Peyer's patch (tissue), 4 donors: ENCODE measurements around the gene ZNF230. TPM values are rescaled to one million over a fixed set of nuclear protein-coding genes. Genes with fewer than 3 reads are reported as not detected.

Experiments used
- DNase-seq, 3 donors: peaks; one replicate each; pipeline ENCODE4 v3.0.0-alpha.2; 2017 to 2019
- H3K27ac ChIP-seq, 4 donors: fragments of 200-600 bp; sonication (generic); one replicate each; pipeline ENCODE4 v1.5.1; 2016 to 2019
- H3K27me3 ChIP-seq, 2 donors: fragments of 200-600 bp; sonication (generic); one replicate each; pipeline ENCODE4 v1.5.1; 2019
- H3K36me3 ChIP-seq, 3 donors: fragments of 200-600 bp; sonication (generic); one replicate each; pipeline ENCODE4 v1.5.1; 2016 to 2019
- H3K4me1 ChIP-seq, 4 donors: fragments of 200-600 bp; sonication (generic); one replicate each; pipeline ENCODE4 v1.5.1; 2016 to 2019
- H3K4me3 ChIP-seq, 4 donors: fragments of 200-600 bp; sonication (generic); 1 replicate in 3 of 4; 2 replicates in 1 of 4; pipeline ENCODE4 v1.5.1; 2016 to 2019; ENCODE audit warnings: mild to moderate bottlenecking in 1 of 4
- H3K9me3 ChIP-seq, 4 donors: fragments of 200-600 bp; sonication (generic); one replicate each; pipeline ENCODE4 v1.5.1; 2016 to 2019; ENCODE audit warnings: mild to moderate bottlenecking in 1 of 4
- POLR2A ChIP-seq, 2 donors: fragments of 450-650 bp; IDR thresholded peaks; one replicate each; pipeline ENCODE4 v1.5.1; 2017; ENCODE audit warnings: antibody characterized with exemption in 2 of 2, mild to moderate bottlenecking in 2 of 2, moderate library complexity in 2 of 2
- total RNA-seq, 4 donors: library from RNA; depleted of rRNA; stranded (reverse); fragments of >200 nt; gene quantifications; one replicate each; pipeline ENCODE4 v1.1.0, GENCODE V29; 2016
- TF ChIP-seq, protein P1 (sequence below), 6 experiments: fragments of 450-650 bp in 4 of 6; fragments of 200-600 bp in 2 of 6; sonication (generic) in 1 of 6; IDR thresholded peaks; one replicate each; pipeline ENCODE4 v1.5.1; 2017 to 2019; ENCODE audit warnings: antibody characterized with exemption in 6 of 6, mild to moderate bottlenecking in 3 of 6, moderate library complexity in 1 of 6

The ZNF230 gene
- total RNA-seq, 4 donors from 2014 or later, result 3.3 to 11.2 (median 4.0) TPM

DNA sequence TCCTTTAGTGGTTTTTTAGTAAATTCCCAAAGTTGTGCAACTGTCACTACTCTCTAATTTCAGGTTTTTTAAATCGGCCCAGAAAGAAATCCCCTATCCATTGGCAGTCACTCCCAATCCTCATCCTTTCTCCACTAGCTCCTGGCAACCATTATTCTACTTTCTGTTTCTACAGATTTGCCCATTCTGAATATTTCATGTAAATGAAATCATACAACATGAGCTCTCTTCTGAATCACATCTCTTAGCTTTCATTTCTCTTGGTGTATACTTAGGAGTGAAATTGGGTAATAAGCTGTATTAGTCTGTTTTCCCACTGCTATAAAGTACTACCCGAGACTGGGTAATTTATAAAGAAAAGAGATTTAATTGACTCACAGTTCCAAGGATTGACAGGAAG lies 39.4 kb downstream of the ZNF230 start:
- Histone ChIP-seq H3K27me3 (no peaks in the 10 kb centered on the region), H3K4me1 (no peaks in the 10 kb centered on the region), H3K27ac (no peak overlapping the region), H3K4me3 (no peak overlapping the region), H3K36me3 (no peaks in the 10 kb centered on the region), H3K9me3 (peaks cover 0 to 10% (median 0%) of the 10 kb centered on the region in 4 donors)
- no peak for TF ChIP-seq POLR2A (IDR thresholded peaks at IDR 0.05)
- TF ChIP-seq, protein P1, sequence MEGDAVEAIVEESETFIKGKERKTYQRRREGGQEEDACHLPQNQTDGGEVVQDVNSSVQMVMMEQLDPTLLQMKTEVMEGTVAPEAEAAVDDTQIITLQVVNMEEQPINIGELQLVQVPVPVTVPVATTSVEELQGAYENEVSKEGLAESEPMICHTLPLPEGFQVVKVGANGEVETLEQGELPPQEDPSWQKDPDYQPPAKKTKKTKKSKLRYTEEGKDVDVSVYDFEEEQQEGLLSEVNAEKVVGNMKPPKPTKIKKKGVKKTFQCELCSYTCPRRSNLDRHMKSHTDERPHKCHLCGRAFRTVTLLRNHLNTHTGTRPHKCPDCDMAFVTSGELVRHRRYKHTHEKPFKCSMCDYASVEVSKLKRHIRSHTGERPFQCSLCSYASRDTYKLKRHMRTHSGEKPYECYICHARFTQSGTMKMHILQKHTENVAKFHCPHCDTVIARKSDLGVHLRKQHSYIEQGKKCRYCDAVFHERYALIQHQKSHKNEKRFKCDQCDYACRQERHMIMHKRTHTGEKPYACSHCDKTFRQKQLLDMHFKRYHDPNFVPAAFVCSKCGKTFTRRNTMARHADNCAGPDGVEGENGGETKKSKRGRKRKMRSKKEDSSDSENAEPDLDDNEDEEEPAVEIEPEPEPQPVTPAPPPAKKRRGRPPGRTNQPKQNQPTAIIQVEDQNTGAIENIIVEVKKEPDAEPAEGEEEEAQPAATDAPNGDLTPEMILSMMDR (IDR thresholded peaks at IDR 0.05), result no peak
- DNase-seq, result no peak

DNA sequence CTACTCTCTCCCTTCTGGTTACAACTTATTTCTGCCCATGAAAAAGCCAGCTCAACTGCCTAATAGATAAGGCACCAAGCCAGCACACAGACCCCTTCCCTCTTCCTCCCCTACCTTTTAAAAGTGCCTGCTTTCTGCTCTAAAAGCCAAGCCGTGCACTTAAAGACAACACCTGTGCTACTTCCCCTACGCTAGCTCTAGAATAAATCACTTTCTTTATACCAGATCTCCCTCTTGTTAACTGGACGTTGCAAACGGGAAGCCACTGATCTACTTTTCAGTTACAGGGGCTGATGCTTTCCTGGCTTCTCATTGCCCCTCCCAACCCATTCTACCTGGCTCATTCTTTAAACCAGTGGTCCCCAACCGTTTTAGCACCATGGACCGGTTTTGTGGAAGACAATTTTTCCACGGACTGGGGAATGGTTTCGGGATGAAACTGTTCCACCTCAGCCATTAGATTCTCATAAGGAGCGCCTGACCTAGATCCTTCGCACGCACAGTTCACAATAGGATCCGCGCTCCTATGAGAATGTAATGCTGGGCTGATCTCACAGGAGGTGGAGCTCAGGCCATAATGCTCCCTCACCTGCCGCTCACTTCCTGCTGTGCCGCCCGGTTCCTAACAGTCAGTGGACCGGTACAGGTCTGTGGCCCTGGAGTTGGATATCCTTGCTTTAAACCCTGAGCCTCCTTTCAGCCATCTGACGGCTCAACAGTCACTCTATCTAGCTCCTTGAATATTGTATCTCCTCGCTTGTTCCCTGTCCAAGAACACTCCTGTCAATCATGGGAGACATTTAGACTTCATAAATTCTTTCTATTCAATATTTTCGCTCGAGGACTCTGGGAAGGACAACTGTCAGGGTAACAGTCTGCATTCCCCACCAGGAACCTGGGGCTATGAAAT lies 48.2 kb downstream of the ZNF230 start:
- peak in 2 of 3 donors; percentile 60 to 64 for DNase-seq
- H3K27ac ChIP-seq, result peak overlapping the region in 3 of 4 donors; percentile 29 to 73 (median 73)
- peak overlapping the region; percentile 37 to 78 (median 58) for H3K4me3 ChIP-seq
- no peaks in the 10 kb centered on the region for H3K27me3 ChIP-seq
- peaks cover 0 to 8% (median 0%) of the 10 kb centered on the region in 4 donors for H3K4me1 ChIP-seq
- peaks cover 0 to 14% (median 0%) of the 10 kb centered on the region in 3 donors for H3K36me3 ChIP-seq
- TF ChIP-seq, protein P1 (IDR thresholded peaks at IDR 0.05), result no peak
- no peak for TF ChIP-seq POLR2A (IDR thresholded peaks at IDR 0.05)
- H3K9me3 ChIP-seq, result no peaks in the 10 kb centered on the region

DNA sequence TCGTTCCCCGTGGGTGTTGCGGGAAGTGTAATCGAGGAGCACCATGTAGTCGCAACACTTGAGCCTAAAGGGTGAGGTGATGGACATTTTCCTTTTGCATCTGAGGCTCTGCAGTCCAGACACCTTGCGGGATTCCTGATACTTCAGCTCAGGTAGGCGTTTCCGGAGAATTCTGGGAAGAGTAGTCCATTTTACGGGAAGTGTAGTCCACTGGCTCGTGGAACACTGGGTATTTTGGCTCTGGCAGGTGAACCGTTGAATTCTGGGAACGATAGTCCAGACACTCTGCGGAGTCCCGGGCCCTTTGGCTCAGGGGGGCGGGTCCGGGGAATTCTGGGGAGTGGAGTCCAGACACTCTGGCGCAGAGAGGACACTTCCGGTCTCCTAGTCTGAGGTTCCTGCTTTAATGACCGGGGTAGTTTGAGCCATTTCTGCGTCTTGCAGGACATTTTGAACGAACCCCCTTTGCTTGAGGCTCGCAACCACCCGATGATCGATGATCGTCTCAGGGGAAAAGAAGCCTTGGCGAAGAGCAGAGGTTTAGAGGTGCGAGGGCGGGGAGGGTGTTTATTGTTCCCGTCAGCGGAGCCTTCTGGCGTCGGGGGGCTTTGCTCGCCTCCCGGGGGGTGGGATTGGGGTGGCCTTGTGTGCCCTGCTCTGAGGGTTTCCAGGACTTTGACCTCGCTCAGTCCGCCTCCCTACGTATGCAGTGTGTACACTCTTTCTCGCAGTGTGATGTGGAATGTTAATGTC lies 49.1 kb downstream of the ZNF230 start, which contains the start of gene ZNF223:
ZNF223 (plus strand) TSS at position 387 of the 753 bp plus-strand sequence. CDS start 3,141 bp downstream, outside the sequence.
- Histone ChIP-seq H3K4me3 (peak within 1 kb of the TSS; percentile 37 to 78 (median 58)), H3K27me3 (no peaks in the 10 kb centered on the region), H3K9me3 (no peaks in the 10 kb centered on the region), H3K36me3 (peaks cover 0 to 19% (median 0%) of the 10 kb centered on the region in 3 donors), H3K27ac (peak within 1 kb of the TSS; percentile 18 to 73 (median 51)), H3K4me1 (peaks cover 0 to 8% (median 0%) of the 10 kb centered on the region in 4 donors)
- DNase-seq, result peak; percentile 86 to 97 (median 93)
- TF ChIP-seq, protein P1 (IDR thresholded peaks at IDR 0.05), result no peak
- no peak for TF ChIP-seq POLR2A (IDR thresholded peaks at IDR 0.05)

DNA sequence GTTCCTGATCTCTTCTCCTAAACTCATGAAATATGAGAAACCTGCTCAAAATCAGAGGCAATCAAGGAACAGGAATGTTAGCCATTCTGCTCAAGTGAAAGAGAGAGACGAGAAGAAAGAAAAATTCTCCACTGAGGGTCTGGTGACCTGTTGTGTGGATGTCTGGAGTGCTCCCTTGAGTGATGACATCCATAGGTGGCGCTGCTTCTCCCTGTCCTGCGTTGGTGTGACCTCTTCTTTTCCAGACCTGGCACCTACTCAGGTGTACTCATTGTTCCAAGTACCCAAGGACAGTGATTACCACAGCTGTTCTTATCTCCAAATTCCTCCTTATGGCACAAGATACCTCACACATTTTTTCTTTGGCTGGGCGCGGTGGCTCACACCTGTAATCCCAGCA lies 53.1 kb downstream of the ZNF230 start:
- peaks cover 0 to 6% (median 0%) of the 10 kb centered on the region in 4 donors for H3K9me3 ChIP-seq
- TF ChIP-seq POLR2A (IDR thresholded peaks at IDR 0.05), result no peak
- TF ChIP-seq, protein P1 (IDR thresholded peaks at IDR 0.05), result no peak
- no peak overlapping the region for H3K4me3 ChIP-seq

DNA sequence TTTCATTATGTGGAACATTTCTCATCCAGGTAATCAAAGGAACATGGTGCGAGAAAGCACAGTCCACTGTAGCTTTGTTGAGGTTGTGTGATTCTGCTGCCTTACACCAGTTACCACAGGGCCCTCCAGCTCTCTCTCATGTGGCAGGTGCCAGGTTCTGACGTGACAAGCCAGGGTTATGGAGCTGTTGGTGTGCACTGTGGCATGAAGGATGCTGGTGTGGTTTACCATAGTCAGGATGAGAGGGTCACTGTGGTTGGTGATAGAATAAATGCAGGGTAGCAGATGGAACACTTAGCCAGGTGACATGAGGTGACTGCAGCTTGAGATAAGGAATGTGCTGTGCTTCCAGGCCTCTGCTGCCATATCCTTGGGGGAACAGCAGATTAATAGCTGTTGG lies 56.5 kb downstream of the ZNF230 start:
- no peak for DNase-seq
- H3K4me1 ChIP-seq, result no peaks in the 10 kb centered on the region
- TF ChIP-seq, protein P1 (IDR thresholded peaks at IDR 0.05), result no peak
- TF ChIP-seq POLR2A (IDR thresholded peaks at IDR 0.05), result no peak
- no peak overlapping the region for H3K4me3 ChIP-seq
- H3K9me3 ChIP-seq, result peaks cover 0 to 9% (median 2%) of the 10 kb centered on the region in 4 donors
- H3K27ac ChIP-seq, result no peak overlapping the region
- H3K36me3 ChIP-seq, result peaks cover 0 to 89% (median 0%) of the 10 kb centered on the region in 3 donors
- H3K27me3 ChIP-seq, result no peaks in the 10 kb centered on the region

More for the DNA sequence above, 53.1 kb downstream of the ZNF230 start:
- H3K27ac ChIP-seq, result no peak overlapping the region
- H3K27me3 ChIP-seq, result no peaks in the 10 kb centered on the region
- H3K36me3 ChIP-seq, result peaks cover 0 to 56% (median 0%) of the 10 kb centered on the region in 3 donors
- no peak for DNase-seq
- H3K4me1 ChIP-seq, result peaks cover 0 to 8% (median 0%) of the 10 kb centered on the region in 4 donors
